ENCODE data around the gene OR6C65.

OR6C65 gene

DNA sequence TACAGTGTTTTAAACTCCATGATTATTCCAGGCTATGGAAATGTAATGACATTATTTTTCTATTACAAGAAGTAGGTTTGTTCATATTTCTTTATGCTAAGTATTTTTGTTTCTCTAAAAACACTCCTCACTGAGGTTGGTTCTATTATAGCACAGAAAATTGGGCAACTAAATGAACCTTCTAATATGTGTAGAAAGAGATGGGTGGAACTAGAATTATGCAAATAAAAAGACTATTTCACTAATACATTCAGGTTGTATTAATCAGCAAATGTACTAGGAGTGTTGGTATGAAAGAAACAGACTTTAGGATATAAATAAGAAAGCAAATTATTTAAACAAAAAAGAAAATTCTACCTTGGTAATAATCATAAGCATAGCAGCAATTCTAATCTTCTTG, 48.5 kb downstream of the OR6C65 start:
- DNase-seq = no peak
